ENCODE results near the gene GNAZ. TPM values are rescaled to one million over a fixed set of nuclear protein-coding genes. Genes with fewer than 3 reads are reported as not detected.

The GNAZ gene
- total and polyA plus RNA-seq, 2 of the 8 experiments (the other 6 are each of a cell fraction or from before 2014, with no cell fraction given), result 6.6 to 9.6 TPM

DNA sequence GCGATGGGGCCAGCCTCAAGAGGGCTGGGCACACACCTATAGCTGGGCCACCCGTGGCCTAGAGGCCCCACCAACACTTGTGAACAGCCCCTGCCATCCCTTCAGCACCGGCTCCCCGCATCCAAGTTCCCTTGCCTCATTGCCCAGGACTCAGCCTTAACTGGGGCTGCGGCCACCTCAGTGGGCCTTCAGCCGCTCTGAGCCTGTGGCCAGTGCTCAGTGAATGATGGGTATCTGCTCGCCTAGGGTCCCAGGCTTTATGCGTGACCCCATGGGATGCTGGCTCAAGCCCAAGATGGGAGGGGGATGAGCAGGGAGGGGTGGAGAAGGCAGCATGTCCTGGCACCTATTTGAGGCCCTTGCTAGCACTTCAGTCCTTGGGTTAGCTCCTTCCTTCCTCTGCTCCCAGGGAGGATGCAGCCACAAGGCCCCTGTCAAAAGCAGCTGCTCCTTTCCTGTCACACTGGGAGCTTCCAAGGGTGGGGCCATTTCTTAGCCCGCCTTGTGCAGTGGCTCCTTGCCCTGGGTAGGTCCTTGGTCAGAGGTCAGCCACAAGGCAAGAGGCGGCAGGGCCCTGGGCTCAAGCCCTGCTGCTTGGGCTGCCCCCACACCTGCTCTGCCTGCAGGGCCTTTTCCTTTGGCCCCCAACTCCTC, 31.8 kb downstream of the GNAZ start:
- H3K36me3 ChIP-seq (ENCODE audit: control insufficient read depth in 2 of 4, insufficient read depth in 4 of 4, low read length in 3 of 4), result no peaks in the 10 kb centered on the region
- H3K18ac ChIP-seq (ENCODE audit: extremely low read depth, low read length), result no peak overlapping the region
- H3K4me3 ChIP-seq (ENCODE audit: extremely low read depth in 1 of 4, insufficient read depth in 2 of 4, low read depth in 3 of 4, low read length in 4 of 4), result no peak overlapping the region
- H4K8ac ChIP-seq (ENCODE audit: extremely low read depth, insufficient read depth, low read length), result no peak overlapping the region; the same call in 1 of the 2 replicates
- no peaks in the 10 kb centered on the region for H3K9me3 ChIP-seq (ENCODE audit: insufficient read depth in 2 of 2, low read depth in 1 of 2, low read length in 1 of 2)
- H2BK15ac ChIP-seq (ENCODE audit: low read length), result no peak overlapping the region
- no peaks in the 10 kb centered on the region; a peak in 3 of 7 replicates for H3K27me3 ChIP-seq (replicated peaks in 1 of 4; ENCODE audit: control insufficient read depth in 3 of 4, extremely low read depth in 1 of 4, insufficient read depth in 3 of 4, low read length in 3 of 4)
- H3K23ac ChIP-seq (ENCODE audit: insufficient read length), result no peak overlapping the region
- H3K4ac ChIP-seq (replicated peaks; ENCODE audit: insufficient read length, low read depth, low read length), result no peak overlapping the region
- no peak overlapping the region for H2BK20ac ChIP-seq (ENCODE audit: low read length)
- 94% methylated on average over 10 of the region's 10 CpGs; no CpG with 5 or more reads in 1 of the 2 experiments for WGBS, 2 experiments (ENCODE audit: extremely low coverage in 1 of 2, insufficient coverage in 1 of 2, insufficient read length in 1 of 2, insufficient replicate concordance in 2 of 2, low coverage in 1 of 2, low lambda C conversion rate in 2 of 2, missing lambda C conversion rate in 1 of 2)
- H3K14ac ChIP-seq (ENCODE audit: insufficient read length), result no peak overlapping the region
- H2BK120ac ChIP-seq (replicated peaks; ENCODE audit: low read depth, low read length), result no peak overlapping the region
- no peak overlapping the region for H2BK12ac ChIP-seq (ENCODE audit: low read depth, low read length)
- no peak overlapping the region for H3K27ac ChIP-seq (ENCODE audit: low read depth, low read length)
- FAIRE-seq (no peak), DNase-seq (ENCODE audit: low read depth in 1 of 2, low spot score in 2 of 2) (no peak)
- 0 out of 2 replicates have a peak, but pooled peaks cover 3% of the 10 kb centered on the region for H3K79me1 ChIP-seq (ENCODE audit: low read depth, low read length)
- no peaks in the 10 kb centered on the region for H3K23me2 ChIP-seq (ENCODE audit: low read depth, low read length)
- no peak overlapping the region for H3K56ac ChIP-seq (replicated peaks; ENCODE audit: insufficient read length, low read depth, low read length)
- ChIA-PET POLR2A (ENCODE audit: partially characterized antibody) (no interaction called here), CTCF (ENCODE audit: partially characterized antibody) (interaction anchor here (0.6 to 1.4 kb wide), 3 partner anchors 11 to 87 kb away, joined by 3 to 5 read pairs (median 3); no protein-coding TSS in a partner anchor)
- H4K91ac ChIP-seq (replicated peaks; ENCODE audit: insufficient read length, low read length), result no peak overlapping the region
- H3K9ac ChIP-seq (replicated peaks in 1 of 4; ENCODE audit: extremely low read depth in 1 of 4, low read depth in 3 of 4, low read length in 3 of 4), result no peak overlapping the region
- no peak overlapping the region for H2AFZ ChIP-seq (ENCODE audit: low read length)
- H2BK5ac ChIP-seq (ENCODE audit: low read depth, low read length), result no peak overlapping the region
- no peaks in the 10 kb centered on the region for H3K79me2 ChIP-seq (ENCODE audit: control insufficient read depth in 1 of 2, insufficient read depth in 2 of 2, low read length in 2 of 2)
- H4K5ac ChIP-seq (ENCODE audit: insufficient read length, low read depth, low read length), result no peak overlapping the region
- H3K4me2 ChIP-seq (ENCODE audit: insufficient read depth in 1 of 2, low read depth in 2 of 2, low read length in 2 of 2), result no peak overlapping the region
- H2AK5ac ChIP-seq (ENCODE audit: low read depth, low read length), result no peak overlapping the region
- peaks cover 0 to 10% of the 10 kb centered on the region in 2 experiments for H4K20me1 ChIP-seq (replicated peaks in 1 of 2; ENCODE audit: control insufficient read depth in 1 of 2, insufficient read depth in 2 of 2, low read length in 2 of 2)
- H3K4me1 ChIP-seq (replicated peaks in 1 of 4; ENCODE audit: control insufficient read depth in 3 of 4, insufficient read depth in 4 of 4, low read length in 3 of 4), result no peaks in the 10 kb centered on the region
- TF ChIP-seq POLR2AphosphoS5 (IDR thresholded peaks at IDR 0.05; ENCODE audit: low read depth, low read length) (no peak), TEAD4 (IDR thresholded peaks at IDR 0.05; ENCODE audit: low read depth, low read length) (no peak), SIRT6 (IDR thresholded peaks at IDR 0.05; ENCODE audit: low read length) (no peak), CTBP2 (IDR thresholded peaks at IDR 0.05; ENCODE audit: borderline replicate concordance, insufficient read depth, insufficient read length, low read length) (no peak), POLR2A (IDR thresholded peaks at IDR 0.05; ENCODE audit: control extremely low read depth in 1 of 2, low read depth in 2 of 2, low read length in 2 of 2) (no peak)
- TF ChIP-seq, protein P1, sequence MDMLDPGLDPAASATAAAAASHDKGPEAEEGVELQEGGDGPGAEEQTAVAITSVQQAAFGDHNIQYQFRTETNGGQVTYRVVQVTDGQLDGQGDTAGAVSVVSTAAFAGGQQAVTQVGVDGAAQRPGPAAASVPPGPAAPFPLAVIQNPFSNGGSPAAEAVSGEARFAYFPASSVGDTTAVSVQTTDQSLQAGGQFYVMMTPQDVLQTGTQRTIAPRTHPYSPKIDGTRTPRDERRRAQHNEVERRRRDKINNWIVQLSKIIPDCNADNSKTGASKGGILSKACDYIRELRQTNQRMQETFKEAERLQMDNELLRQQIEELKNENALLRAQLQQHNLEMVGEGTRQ (IDR thresholded peaks at IDR 0.05; ENCODE audit: low read length), result no peak
